Activated naive CD8-positive, alpha-beta T cell treated with anti-CD3 and anti-CD28 coated beads, Interleukin-2, amount 50 U/mL, for 24 hours (primary cell): ENCODE data around the gene MAPK12.

Experiments used
- ATAC-seq: fragments of 150-1000 bp; cut with Tn5 transposase; one replicate; pipeline ENCODE4 v1.10.0; 2021
- DNase-seq: peaks from one replicate; pipeline ENCODE4 v3.0.0; 2021
- H3K27ac Mint-ChIP-seq: one replicate; pipeline ENCODE4 v1.8.0; 2021; ENCODE audit warnings: mild to moderate bottlenecking, mixed read lengths
- H3K27me3 Mint-ChIP-seq: one replicate; pipeline ENCODE4 v1.8.0; 2021; ENCODE audit warnings: mixed read lengths
- H3K36me3 Mint-ChIP-seq: one replicate; pipeline ENCODE4 v1.8.0; 2021; ENCODE audit warnings: low read depth, mixed read lengths
- H3K4me1 Mint-ChIP-seq: one replicate; pipeline ENCODE4 v1.8.0; 2021; ENCODE audit warnings: mixed read lengths
- H3K4me3 Mint-ChIP-seq: one replicate; pipeline ENCODE4 v1.8.0; 2021; ENCODE audit warnings: mild to moderate bottlenecking, moderate library complexity, mixed read lengths
- H3K9me3 Mint-ChIP-seq: one replicate; pipeline ENCODE4 v1.8.0; 2021; ENCODE audit warnings: mixed read lengths

MAPK12 gene

GRCh38 chr22:50269970-50270665 is 8.6 kb upstream of the MAPK12 start, which contains the start of gene MAPK11:
MAPK11 (minus strand) TSS chr22:50270380; CDS start chr22:50270292, 88 bp downstream.
- Mint-ChIP-seq H3K27ac (no peak within 1 kb of the TSS), H3K27me3 (peaks cover 5% of the 10 kb centered on the region), H3K36me3 (no peaks in the 10 kb centered on the region), H3K4me1 (peaks cover 10% of the 10 kb centered on the region), H3K9me3 (no peaks in the 10 kb centered on the region), H3K4me3 (peak within 1 kb of the TSS; percentile 66)
- peak; percentile 42 for ATAC-seq
- DNase-seq: peak; percentile 65

GRCh38 chr22:50269573-50269969 is 8.1 kb upstream of the MAPK12 start:
- Mint-ChIP-seq H3K27me3 (peaks cover 5% of the 10 kb centered on the region), H3K4me3 (no peak overlapping the region), H3K9me3 (no peaks in the 10 kb centered on the region), H3K36me3 (no peaks in the 10 kb centered on the region), H3K27ac (no peak overlapping the region), H3K4me1 (peaks cover 10% of the 10 kb centered on the region)
- ATAC-seq (no peak), DNase-seq (no peak)

- no peak for ATAC-seq
- peaks cover 5% of the 10 kb centered on the region for H3K27me3 Mint-ChIP-seq
- DNase-seq: no peak
- no peak overlapping the region for H3K4me3 Mint-ChIP-seq
- H3K27ac Mint-ChIP-seq: no peak overlapping the region
- H3K4me1 Mint-ChIP-seq: peaks cover 10% of the 10 kb centered on the region
- H3K9me3 Mint-ChIP-seq: no peaks in the 10 kb centered on the region
- H3K36me3 Mint-ChIP-seq: no peaks in the 10 kb centered on the region
Measured at GRCh38 chr22:50268655-50269113, 7.2 kb upstream of the MAPK12 start.

- no peaks in the 10 kb centered on the region for H3K9me3 Mint-ChIP-seq
- H3K36me3 Mint-ChIP-seq: no peaks in the 10 kb centered on the region
- DNase-seq: peak; percentile 59
- peaks cover 9% of the 10 kb centered on the region for H3K27me3 Mint-ChIP-seq
- no peak for ATAC-seq
- peaks cover 10% of the 10 kb centered on the region for H3K4me1 Mint-ChIP-seq
- H3K27ac Mint-ChIP-seq: no peak overlapping the region
- H3K4me3 Mint-ChIP-seq: no peak overlapping the region
Measured at GRCh38 chr22:50267591-50268390, 6.3 kb upstream of the MAPK12 start.

GRCh38 chr22:50266994-50267393 is 5.5 kb upstream of the MAPK12 start:
- H3K4me1 Mint-ChIP-seq: peaks cover 15% of the 10 kb centered on the region
- H3K4me3 Mint-ChIP-seq: no peak overlapping the region
- no peak for DNase-seq
- no peaks in the 10 kb centered on the region for H3K9me3 Mint-ChIP-seq
- H3K27ac Mint-ChIP-seq: no peak overlapping the region
- peaks cover 12% of the 10 kb centered on the region for H3K27me3 Mint-ChIP-seq
- ATAC-seq: no peak
- H3K36me3 Mint-ChIP-seq: no peaks in the 10 kb centered on the region

- Mint-ChIP-seq H3K36me3 (no peaks in the 10 kb centered on the region), H3K27me3 (peaks cover 11% of the 10 kb centered on the region), H3K4me3 (no peak overlapping the region), H3K4me1 (peaks cover 9% of the 10 kb centered on the region), H3K9me3 (no peaks in the 10 kb centered on the region), H3K27ac (no peak overlapping the region)
- ATAC-seq: no peak
- DNase-seq: no peak
Measured at GRCh38 chr22:50264946-50265669, 3.6 kb upstream of the MAPK12 start.

- ATAC-seq (no peak), DNase-seq (no peak)
- Mint-ChIP-seq H3K27ac (no peak overlapping the region), H3K27me3 (peaks cover 14% of the 10 kb centered on the region), H3K4me1 (peaks cover 9% of the 10 kb centered on the region), H3K36me3 (no peaks in the 10 kb centered on the region), H3K9me3 (no peaks in the 10 kb centered on the region), H3K4me3 (no peak overlapping the region)
Measured at GRCh38 chr22:50264104-50264745, 2.7 kb upstream of the MAPK12 start.

GRCh38 chr22:50262973-50263617 is 1.6 kb upstream of the MAPK12 start:
- Mint-ChIP-seq H3K4me3 (no peak overlapping the region), H3K36me3 (no peaks in the 10 kb centered on the region), H3K27ac (no peak overlapping the region), H3K9me3 (no peaks in the 10 kb centered on the region), H3K27me3 (peaks cover 21% of the 10 kb centered on the region), H3K4me1 (peaks cover 5% of the 10 kb centered on the region)
- DNase-seq (no peak), ATAC-seq (no peak)

GRCh38 chr22:50262460-50262911 is 1.0 kb upstream of the MAPK12 start:
- H3K4me1 Mint-ChIP-seq: peaks cover 5% of the 10 kb centered on the region
- DNase-seq (no peak), ATAC-seq (no peak)
- H3K4me3 Mint-ChIP-seq: peak overlapping the region; percentile 43
- peaks cover 21% of the 10 kb centered on the region for H3K27me3 Mint-ChIP-seq
- no peaks in the 10 kb centered on the region for H3K36me3 Mint-ChIP-seq
- H3K27ac Mint-ChIP-seq: no peak overlapping the region
- H3K9me3 Mint-ChIP-seq: no peaks in the 10 kb centered on the region

- peak; percentile 42 for ATAC-seq
- Mint-ChIP-seq H3K36me3 (no peaks in the 10 kb centered on the region), H3K27me3 (peaks cover 21% of the 10 kb centered on the region)
Measured at GRCh38 chr22:50260801-50261614, 475 bp downstream of the MAPK12 start.

GRCh38 chr22:50260434-50260800 is 1.1 kb downstream of the MAPK12 start:
- Mint-ChIP-seq H3K4me3 (peak overlapping the region; percentile 46), H3K4me1 (peaks cover 5% of the 10 kb centered on the region), H3K9me3 (no peaks in the 10 kb centered on the region), H3K36me3 (no peaks in the 10 kb centered on the region), H3K27me3 (peaks cover 21% of the 10 kb centered on the region), H3K27ac (no peak overlapping the region)
- ATAC-seq (no peak), DNase-seq (no peak)

More at GRCh38 chr22:50260801-50261614, 475 bp downstream of the MAPK12 start:
- no peaks in the 10 kb centered on the region for H3K9me3 Mint-ChIP-seq
- peak; percentile 48 for DNase-seq
- H3K27ac Mint-ChIP-seq: no peak overlapping the region
- peaks cover 5% of the 10 kb centered on the region for H3K4me1 Mint-ChIP-seq
- peak overlapping the region; percentile 46 for H3K4me3 Mint-ChIP-seq

- DNase-seq: no peak
- no peaks in the 10 kb centered on the region for H3K36me3 Mint-ChIP-seq
- peaks cover 21% of the 10 kb centered on the region for H3K27me3 Mint-ChIP-seq
- no peaks in the 10 kb centered on the region for H3K9me3 Mint-ChIP-seq
- peaks cover 5% of the 10 kb centered on the region for H3K4me1 Mint-ChIP-seq
- no peak for ATAC-seq
- H3K4me3 Mint-ChIP-seq: no peak overlapping the region
- no peak overlapping the region for H3K27ac Mint-ChIP-seq
Measured at GRCh38 chr22:50259302-50259701, 2.2 kb downstream of the MAPK12 start.
